ENCODE results near the gene AGPAT3. TPM values are rescaled to one million over a fixed set of nuclear protein-coding genes. Genes with fewer than 3 reads are reported as not detected.

Gene AGPAT3
- total RNA-seq, 1 donor from 2014 or later = 43.3 TPM

GRCh38 chr21:43957611-43958362, 92.8 kb downstream of the AGPAT3 start:
- DNase-seq = peak; percentile 51

DNA sequence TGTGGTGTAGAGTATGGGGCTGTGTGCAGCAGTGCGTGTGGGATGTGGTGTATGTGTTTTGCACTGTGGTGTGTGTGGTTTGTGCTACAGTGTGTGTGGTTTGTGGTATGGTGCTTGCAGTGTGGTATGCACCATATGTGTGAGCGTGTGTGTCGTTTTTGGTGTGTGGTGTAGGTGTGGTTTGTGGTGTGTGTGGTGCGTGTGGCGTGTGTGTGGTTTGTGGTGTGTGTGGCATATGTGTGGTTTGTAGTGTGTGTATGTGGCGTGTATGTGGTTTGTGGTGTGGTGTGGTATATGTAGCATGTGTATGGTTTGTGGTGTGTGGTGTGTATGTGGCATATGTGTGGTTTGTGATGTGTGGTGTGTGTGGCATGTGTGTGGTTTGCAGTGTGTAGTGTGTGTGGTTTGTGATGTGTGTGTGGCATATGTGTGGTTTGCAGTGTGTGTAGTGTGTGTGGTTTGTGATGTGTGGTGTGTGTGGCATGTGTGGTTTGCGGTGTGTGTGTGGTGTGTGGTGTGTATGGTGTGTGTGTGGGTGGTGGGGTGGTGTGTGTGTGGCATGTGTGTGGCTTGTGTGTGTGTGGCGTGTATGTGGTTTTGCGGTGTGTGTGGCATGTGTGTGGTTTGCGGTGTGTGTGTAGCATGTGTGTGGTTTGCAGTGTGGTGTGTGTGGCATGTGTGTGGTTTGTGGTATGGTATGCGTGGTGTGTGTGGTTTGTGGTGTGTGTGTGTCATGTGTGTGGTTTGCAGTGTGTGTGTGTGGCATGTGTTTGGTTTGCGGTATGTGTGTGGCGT, 93.5 kb downstream of the AGPAT3 start:
- DNase-seq = no peak

- no peak for DNase-seq
Observed at GRCh38 chr21:43959231-43960116, 94.5 kb downstream of the AGPAT3 start.

DNA sequence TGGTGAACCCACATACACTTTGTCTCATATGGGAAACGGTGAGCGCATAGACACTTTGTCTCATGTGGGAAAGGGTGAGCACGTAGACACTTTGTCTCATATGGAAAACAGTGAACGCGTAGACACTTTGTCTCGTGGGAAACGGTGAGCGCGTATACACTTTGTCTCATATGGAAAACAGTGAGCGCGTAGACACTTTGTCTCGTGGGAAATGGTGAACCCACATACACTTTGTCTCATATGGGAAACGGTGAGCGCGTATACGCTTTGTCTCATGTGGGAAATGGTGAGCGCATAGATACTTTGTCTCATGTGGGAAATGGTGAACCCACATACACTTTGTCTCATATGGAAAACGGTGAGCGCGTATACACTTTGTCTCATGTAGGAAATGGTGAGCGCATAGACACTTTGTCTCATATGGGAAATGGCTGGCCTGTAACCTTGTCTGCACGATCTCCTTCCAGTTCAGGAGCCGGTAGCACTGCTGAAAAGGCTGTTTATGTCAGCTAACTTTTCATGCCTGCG, 96.4 kb downstream of the AGPAT3 start:
- no peak for DNase-seq

GRCh38 chr21:43965911-43966585, 101.0 kb downstream of the AGPAT3 start:
- no peak for DNase-seq

- DNase-seq = no peak
Observed at GRCh38 chr21:43966946-43967512, 102.0 kb downstream of the AGPAT3 start.

GRCh38 chr21:43967981-43968380, 103.0 kb downstream of the AGPAT3 start:
- DNase-seq = no peak

DNA sequence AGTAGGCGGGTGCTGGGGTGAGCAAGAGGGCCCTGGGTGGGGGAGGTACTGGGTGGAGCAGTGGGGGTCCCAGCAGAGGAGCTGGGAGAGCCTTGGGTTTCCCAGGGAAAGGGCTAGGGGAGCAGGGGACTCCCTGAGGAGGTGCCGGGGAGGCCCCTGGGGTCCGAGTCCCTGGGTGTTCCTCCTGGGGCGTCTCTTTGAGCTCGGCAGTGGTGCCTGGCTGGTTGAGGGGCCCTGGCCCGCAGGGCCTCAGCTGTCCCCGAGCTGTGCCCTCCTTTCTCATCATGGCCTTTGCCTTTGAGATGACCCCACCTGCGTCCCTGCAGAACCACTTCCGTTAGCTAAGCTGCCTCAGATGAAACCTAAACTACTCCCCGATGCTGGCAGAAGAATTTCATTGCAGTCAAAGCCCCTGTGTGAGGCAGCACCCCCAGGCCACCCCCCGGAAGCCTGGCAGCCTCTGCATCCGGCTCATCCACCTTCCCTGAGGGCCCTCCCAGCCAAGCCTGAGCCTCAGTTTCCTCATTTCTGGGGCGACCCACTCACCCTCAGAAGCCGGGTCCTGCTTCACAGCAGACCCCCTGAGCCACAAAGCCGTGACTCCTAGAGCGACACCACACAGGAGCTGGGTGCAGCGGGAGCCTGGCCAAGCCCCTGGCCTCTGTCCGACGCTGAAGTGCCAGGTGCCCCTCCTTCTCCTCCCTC, 103.5 kb downstream of the AGPAT3 start:
- DNase-seq = no peak

DNA sequence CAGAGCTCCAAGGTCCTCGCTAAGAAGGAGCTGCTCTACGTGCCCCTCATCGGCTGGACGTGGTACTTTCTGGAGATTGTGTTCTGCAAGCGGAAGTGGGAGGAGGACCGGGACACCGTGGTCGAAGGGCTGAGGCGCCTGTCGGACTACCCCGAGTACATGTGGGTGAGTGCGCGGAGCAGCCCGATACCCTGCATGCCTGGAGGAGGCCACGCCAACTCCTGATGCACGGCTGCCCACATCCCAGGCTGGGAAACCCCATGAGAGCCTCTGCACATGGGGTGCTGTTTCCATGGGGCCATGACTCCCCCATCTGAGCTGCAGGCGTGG, 104.1 kb downstream of the AGPAT3 start:
- no peak for DNase-seq

DNA sequence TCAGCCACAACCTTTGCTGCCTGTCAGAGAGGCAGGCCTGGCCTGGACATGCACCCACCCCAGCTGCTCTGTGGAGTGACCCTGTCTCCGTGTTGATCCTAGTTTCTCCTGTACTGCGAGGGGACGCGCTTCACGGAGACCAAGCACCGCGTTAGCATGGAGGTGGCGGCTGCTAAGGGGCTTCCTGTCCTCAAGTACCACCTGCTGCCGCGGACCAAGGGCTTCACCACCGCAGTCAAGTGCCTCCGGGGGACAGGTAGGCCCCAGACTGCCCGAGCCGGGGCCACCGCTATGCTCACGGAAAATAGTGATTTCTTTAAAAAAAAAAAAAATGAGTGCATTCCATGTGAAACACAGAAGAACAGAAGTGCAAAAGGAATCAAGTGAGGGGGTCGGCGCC, 105.5 kb downstream of the AGPAT3 start:
- DNase-seq = no peak

- DNase-seq = peak; percentile 79
Observed at GRCh38 chr21:43971201-43971991, 106.4 kb downstream of the AGPAT3 start.

- no peak for DNase-seq
Observed at GRCh38 chr21:43971992-43972255, 106.9 kb downstream of the AGPAT3 start.

DNA sequence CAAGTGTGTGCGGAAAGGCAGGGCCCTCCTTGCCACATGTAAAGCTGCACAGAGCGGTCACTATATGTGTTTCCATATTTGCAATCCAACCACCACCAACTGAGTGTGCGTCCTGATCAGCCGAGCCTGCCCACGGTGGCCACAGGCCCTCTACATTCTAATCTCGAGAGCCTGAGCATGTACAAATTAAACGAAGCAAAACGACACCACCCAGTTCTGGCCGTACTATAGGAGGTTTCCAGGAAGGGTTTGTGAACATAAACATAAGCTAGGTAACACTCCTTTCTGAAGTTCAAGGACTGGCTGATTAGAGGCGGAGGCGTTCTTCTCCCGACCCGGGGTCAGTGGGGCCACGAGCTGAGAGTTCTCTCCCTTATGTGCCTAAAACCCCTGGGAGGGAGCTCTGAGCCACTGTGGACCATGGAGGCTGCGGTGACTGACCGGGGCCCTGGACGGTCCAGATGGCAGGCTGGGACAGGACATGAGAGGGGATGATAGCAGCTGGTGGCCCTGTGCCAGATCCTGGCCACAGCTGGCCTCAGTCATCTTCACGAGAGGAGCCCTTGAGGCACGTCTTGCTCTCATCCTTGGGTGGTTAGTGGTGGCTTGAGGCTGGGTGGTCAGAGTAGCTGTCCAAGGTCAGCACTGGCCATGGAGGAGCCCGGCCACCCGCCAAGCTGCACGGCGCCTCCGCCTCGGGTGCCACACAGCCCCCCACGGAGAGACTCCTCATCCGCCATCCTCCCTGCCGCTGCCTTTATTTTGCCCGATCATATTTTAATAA, 108.0 kb downstream of the AGPAT3 start:
- DNase-seq = no peak

- DNase-seq = peak; percentile 49
Observed at GRCh38 chr21:43973634-43973955, 108.6 kb downstream of the AGPAT3 start.

DNA sequence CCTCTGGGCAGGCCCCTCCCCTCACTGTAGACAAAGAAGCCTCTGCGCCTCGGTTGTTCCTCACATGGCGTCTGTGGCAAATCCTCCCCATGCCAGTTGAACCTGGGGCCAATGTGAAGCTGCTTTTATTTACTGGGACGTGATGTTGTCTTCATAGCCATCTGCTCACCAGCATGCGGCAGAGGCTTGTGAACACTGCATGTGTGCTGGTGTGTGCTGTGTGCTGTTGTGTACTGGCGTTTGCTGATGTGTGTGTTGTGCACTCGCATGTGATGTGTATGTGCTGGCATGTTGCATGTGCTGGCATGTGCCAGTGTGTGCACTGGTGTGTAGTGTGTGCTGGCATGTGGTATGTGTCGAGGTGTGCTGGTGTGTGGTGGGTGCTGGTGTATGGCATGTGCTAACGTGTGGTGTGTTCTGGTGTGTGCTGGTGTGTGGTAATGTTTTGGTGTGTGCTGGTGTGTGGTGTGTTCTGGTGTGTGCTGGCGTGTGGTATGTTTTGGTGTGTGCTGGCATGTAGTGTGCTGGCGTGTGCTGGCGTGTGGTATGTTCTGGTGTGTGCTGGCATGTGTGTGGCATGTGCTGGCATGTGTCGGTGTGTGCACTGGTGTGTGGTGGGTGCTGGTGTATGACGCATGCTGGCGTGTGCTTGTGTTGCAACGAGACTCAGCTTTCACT, 109.9 kb downstream of the AGPAT3 start:
- no peak for DNase-seq

DNA sequence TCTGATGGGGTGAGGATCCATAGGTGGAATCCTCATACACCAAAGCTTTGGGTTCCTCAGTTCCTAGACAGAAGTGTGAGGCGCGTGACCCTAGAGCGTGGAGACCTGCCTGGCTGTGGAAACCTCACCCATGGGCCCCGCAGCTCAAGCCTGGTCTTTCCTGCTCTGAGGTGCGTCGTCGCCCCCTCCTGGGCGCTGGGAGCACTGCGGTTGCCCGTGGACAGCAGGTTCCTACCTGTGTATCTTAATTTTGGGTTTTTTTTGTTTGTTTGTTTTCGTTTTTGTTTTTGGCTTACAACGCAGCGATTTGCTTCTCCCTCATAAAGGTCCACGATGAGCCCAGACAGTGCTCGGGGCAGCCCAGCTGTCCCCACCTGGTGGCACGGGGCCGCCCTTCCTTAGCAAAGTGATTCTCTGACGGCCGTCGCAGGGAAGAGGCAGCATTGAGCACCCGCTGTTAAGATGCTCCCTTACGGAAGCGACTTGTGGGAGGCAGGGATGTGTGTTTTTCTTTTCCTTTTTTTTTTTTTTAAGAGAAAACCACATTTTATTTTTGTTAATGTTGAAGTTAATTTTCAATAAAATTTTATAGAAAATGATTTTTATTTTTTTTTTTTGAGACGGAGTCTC, 110.6 kb downstream of the AGPAT3 start:
- peak; percentile 83 for DNase-seq

- no peak for DNase-seq
Observed at GRCh38 chr21:43976661-43977060, 111.6 kb downstream of the AGPAT3 start.

DNA sequence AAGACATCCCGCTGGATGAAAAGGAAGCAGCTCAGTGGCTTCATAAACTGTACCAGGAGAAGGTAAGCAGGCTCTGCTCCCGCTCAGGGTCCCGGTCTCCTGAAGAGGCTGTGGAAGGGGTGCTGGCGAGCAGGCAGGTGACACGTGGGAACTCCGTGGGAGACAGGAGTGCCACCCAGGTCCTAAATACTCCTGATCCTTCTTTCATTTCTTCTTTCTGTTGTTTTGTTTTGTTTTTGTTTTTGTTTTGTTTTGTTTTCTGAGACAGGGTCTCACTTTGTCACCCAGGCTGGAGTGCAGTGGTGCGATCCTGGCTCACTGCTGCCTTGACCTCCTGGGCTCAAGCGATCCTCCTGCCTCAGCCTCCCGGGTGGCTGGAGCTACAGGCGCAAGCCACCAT, 113.0 kb downstream of the AGPAT3 start:
- DNase-seq = no peak

DNA sequence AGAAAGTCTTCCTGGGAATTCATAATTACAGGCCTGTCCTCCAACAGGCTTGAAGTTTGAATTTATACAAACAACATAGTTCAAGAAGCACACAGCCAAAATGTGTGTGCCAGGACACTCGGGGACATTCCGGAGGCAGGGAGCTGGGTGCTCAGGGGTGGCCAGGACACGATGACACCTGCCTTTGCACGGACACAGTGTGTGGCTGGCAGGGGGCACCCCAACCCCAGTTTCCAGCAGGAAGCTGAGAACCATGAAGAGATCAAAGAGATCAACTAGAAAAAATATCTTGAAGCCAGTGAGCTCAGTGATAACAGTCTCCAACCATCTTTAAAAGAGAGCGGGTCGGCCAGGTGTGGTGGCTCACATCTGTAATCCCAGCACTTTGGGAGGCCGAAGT, 114.6 kb downstream of the AGPAT3 start:
- DNase-seq = no peak

Data from tongue (tissue), 2 donors.